ENCODE measurements around the gene DUSP22.

DUSP22 gene

DNA sequence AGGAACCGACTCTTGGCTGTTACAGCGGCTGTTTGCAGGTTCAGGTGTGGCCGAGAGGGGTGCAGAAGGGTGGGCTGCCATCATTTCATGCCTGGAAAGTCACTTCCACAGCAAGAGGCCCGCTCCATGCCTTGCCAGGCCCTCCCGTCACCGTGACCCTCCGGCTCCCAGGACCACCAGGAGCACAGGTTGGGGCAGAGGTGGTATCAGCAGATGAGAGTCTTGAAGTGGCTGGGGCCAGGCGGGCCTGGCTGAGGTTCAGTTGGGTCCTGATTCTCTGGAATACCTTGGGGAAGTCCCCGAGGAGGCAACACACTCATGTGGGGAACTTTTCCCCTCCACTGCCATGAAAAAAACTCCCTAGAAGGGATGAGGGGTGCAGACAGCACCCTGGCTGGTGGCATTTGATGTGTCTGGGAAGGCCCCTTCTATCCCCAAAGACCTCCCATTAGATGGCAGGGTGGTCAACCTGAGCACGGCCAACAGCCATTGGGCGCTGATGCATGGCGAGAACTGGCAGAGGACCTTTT lies 65.0 kb downstream of the DUSP22 start:
- no peak overlapping the region for H4K8ac ChIP-seq (ENCODE audit: low read depth, low read length)
- H3K23ac ChIP-seq (ENCODE audit: low read length), result no peak overlapping the region
- H3K14ac ChIP-seq (ENCODE audit: low read length), result no peak overlapping the region
- H2BK12ac ChIP-seq (ENCODE audit: low read length), result no peak overlapping the region
- H3K4me1 ChIP-seq (ENCODE audit: control insufficient read depth in 1 of 2, insufficient read depth in 2 of 2, low read length in 2 of 2), result no peaks in the 10 kb centered on the region
- H2AK5ac ChIP-seq (ENCODE audit: low read length), result no peak overlapping the region
- H2BK120ac ChIP-seq (ENCODE audit: insufficient read depth, low read length, poor library complexity), result no peak overlapping the region
- no peak overlapping the region for H3K27ac ChIP-seq (ENCODE audit: low read depth, low read length)
- H3K9me3 ChIP-seq (ENCODE audit: insufficient read depth, low read depth, low read length), result peaks cover 62% of the 10 kb centered on the region
- H3K4ac ChIP-seq (ENCODE audit: low read depth, low read length), result no peak overlapping the region
- WGBS (ENCODE audit: extremely low coverage, insufficient coverage, insufficient read length), result no CpG with 5 or more reads among the region's 12 CpGs
- no peak overlapping the region for H4K91ac ChIP-seq (ENCODE audit: low read depth, low read length)
- no peak for DNase-seq
- no peak overlapping the region for H2BK5ac ChIP-seq (ENCODE audit: low read depth, low read length, poor library complexity)
- H3K9ac ChIP-seq (ENCODE audit: low read length), result no peak overlapping the region
- H3K4me3 ChIP-seq (ENCODE audit: low read depth, low read length), result no peak overlapping the region
- no peak overlapping the region for H4K12ac ChIP-seq (ENCODE audit: low read depth, low read length)
- H3K79me1 ChIP-seq (ENCODE audit: low read length), result no peaks in the 10 kb centered on the region
- H3K79me2 ChIP-seq (ENCODE audit: control insufficient read depth, insufficient read depth, low read length, poor library complexity), result no peaks in the 10 kb centered on the region
- no peaks in the 10 kb centered on the region for H3K27me3 ChIP-seq (ENCODE audit: insufficient read depth, low read length)
- no peak overlapping the region for H3K18ac ChIP-seq (ENCODE audit: low read length)
- no peak overlapping the region for H3K4me2 ChIP-seq (ENCODE audit: low read length)
- H2AFZ ChIP-seq (ENCODE audit: insufficient read depth, low read length, poor library complexity), result no peak overlapping the region
- H3K36me3 ChIP-seq (ENCODE audit: control insufficient read depth in 1 of 2, insufficient read depth in 2 of 2, low read length in 2 of 2), result no peaks in the 10 kb centered on the region

GRCh38 chr6:357791-358341 lies 65.6 kb downstream of the DUSP22 start:
- Histone ChIP-seq H4K12ac (ENCODE audit: low read depth, low read length) (no peak overlapping the region), H2AK5ac (ENCODE audit: low read length) (no peak overlapping the region), H3K4me3 (ENCODE audit: low read depth, low read length) (peak overlapping the region; percentile 6), H3K9me3 (ENCODE audit: insufficient read depth, low read depth, low read length) (peaks cover 62% of the 10 kb centered on the region), H3K27ac (ENCODE audit: low read depth, low read length) (no peak overlapping the region), H3K79me1 (ENCODE audit: low read length) (no peaks in the 10 kb centered on the region), H3K79me2 (ENCODE audit: control insufficient read depth, insufficient read depth, low read length, poor library complexity) (no peaks in the 10 kb centered on the region), H3K36me3 (ENCODE audit: control insufficient read depth in 1 of 2, insufficient read depth in 2 of 2, low read length in 2 of 2) (no peaks in the 10 kb centered on the region), H3K4me2 (ENCODE audit: low read length) (no peak overlapping the region), H3K18ac (ENCODE audit: low read length) (no peak overlapping the region), H3K14ac (ENCODE audit: low read length) (no peak overlapping the region), H2BK120ac (ENCODE audit: insufficient read depth, low read length, poor library complexity) (no peak overlapping the region), H2AFZ (ENCODE audit: insufficient read depth, low read length, poor library complexity) (no peak overlapping the region), H3K23ac (ENCODE audit: low read length) (no peak overlapping the region), H2BK12ac (ENCODE audit: low read length) (no peak overlapping the region), H3K27me3 (ENCODE audit: insufficient read depth, low read length) (no peaks in the 10 kb centered on the region), H2BK5ac (ENCODE audit: low read depth, low read length, poor library complexity) (no peak overlapping the region), H3K9ac (ENCODE audit: low read length) (no peak overlapping the region), H3K4ac (ENCODE audit: low read depth, low read length) (no peak overlapping the region), H4K91ac (ENCODE audit: low read depth, low read length) (no peak overlapping the region), H4K8ac (ENCODE audit: low read depth, low read length) (no peak overlapping the region), H3K4me1 (ENCODE audit: control insufficient read depth in 1 of 2, insufficient read depth in 2 of 2, low read length in 2 of 2) (no peaks in the 10 kb centered on the region)
- DNase-seq, result no peak
- WGBS (ENCODE audit: extremely low coverage, insufficient coverage, insufficient read length), result no CpG with 5 or more reads among the region's 13 CpGs

DNA sequence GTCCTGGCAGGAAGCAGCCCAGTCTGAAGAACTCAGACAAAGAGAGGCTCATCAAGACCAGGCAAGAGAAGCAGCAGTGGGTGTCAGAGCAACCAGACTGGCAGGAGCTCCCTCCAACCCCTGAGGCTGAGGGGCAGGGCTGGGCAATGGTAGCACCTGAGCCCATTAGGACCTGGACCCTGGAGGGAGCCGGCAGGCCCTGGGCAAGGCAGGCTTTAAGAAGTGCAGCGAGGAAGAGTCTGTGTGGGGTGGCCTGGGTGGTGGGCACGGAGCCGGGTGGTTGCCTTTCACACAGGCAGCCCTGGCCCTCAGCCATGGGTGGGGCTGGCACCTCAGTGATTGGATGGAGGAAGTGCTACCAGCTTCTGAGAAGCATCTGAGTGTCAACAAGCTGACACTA lies 66.1 kb downstream of the DUSP22 start:
- Histone ChIP-seq H3K4me3 (ENCODE audit: low read depth, low read length) (no peak overlapping the region), H3K36me3 (ENCODE audit: control insufficient read depth in 1 of 2, insufficient read depth in 2 of 2, low read length in 2 of 2) (no peaks in the 10 kb centered on the region), H2AFZ (ENCODE audit: insufficient read depth, low read length, poor library complexity) (no peak overlapping the region), H3K79me1 (ENCODE audit: low read length) (no peaks in the 10 kb centered on the region), H3K4me2 (ENCODE audit: low read length) (no peak overlapping the region), H2BK5ac (ENCODE audit: low read depth, low read length, poor library complexity) (no peak overlapping the region), H3K4ac (ENCODE audit: low read depth, low read length) (no peak overlapping the region), H3K27me3 (ENCODE audit: insufficient read depth, low read length) (no peaks in the 10 kb centered on the region), H3K4me1 (ENCODE audit: control insufficient read depth in 1 of 2, insufficient read depth in 2 of 2, low read length in 2 of 2) (no peaks in the 10 kb centered on the region), H3K79me2 (ENCODE audit: control insufficient read depth, insufficient read depth, low read length, poor library complexity) (no peaks in the 10 kb centered on the region), H4K91ac (ENCODE audit: low read depth, low read length) (no peak overlapping the region), H3K14ac (ENCODE audit: low read length) (no peak overlapping the region), H2BK12ac (ENCODE audit: low read length) (no peak overlapping the region), H3K23ac (ENCODE audit: low read length) (no peak overlapping the region), H4K12ac (ENCODE audit: low read depth, low read length) (no peak overlapping the region), H2BK120ac (ENCODE audit: insufficient read depth, low read length, poor library complexity) (no peak overlapping the region), H4K8ac (ENCODE audit: low read depth, low read length) (no peak overlapping the region), H3K27ac (ENCODE audit: low read depth, low read length) (no peak overlapping the region), H3K18ac (ENCODE audit: low read length) (no peak overlapping the region), H2AK5ac (ENCODE audit: low read length) (no peak overlapping the region), H3K9me3 (ENCODE audit: insufficient read depth, low read depth, low read length) (peaks cover 58% of the 10 kb centered on the region), H3K9ac (ENCODE audit: low read length) (peak overlapping the region; percentile 1)
- WGBS (ENCODE audit: extremely low coverage, insufficient coverage, insufficient read length), result no CpG with 5 or more reads among the region's 4 CpGs
- DNase-seq, result no peak

DNA sequence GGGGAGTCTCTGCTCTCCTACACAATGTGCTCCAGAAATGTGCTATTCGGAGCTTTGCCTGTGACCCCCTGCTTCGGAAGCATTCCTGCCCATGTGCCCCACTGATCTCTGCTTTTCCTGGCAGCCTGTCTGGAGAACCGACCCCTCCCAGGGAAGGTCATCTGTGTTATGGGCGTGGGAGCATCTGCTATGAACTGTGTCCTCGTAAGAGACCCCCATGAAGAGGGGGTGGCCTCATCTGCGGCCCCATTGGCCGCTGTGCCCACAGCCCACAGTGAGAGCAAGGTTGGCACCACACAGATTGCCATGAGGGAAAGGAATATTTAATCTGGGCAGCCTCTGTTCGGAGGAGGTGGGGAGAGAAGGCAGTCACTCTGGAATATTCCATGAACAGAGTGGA lies 66.6 kb downstream of the DUSP22 start:
- H4K91ac ChIP-seq (ENCODE audit: low read depth, low read length), result no peak overlapping the region
- H4K8ac ChIP-seq (ENCODE audit: low read depth, low read length), result no peak overlapping the region
- no peak overlapping the region for H2BK5ac ChIP-seq (ENCODE audit: low read depth, low read length, poor library complexity)
- H3K9ac ChIP-seq (ENCODE audit: low read length), result no peak overlapping the region
- DNase-seq, result no peak
- no peak overlapping the region for H3K27ac ChIP-seq (ENCODE audit: low read depth, low read length)
- no peaks in the 10 kb centered on the region for H3K36me3 ChIP-seq (ENCODE audit: control insufficient read depth in 1 of 2, insufficient read depth in 2 of 2, low read length in 2 of 2)
- no peak overlapping the region for H3K4me2 ChIP-seq (ENCODE audit: low read length)
- H4K12ac ChIP-seq (ENCODE audit: low read depth, low read length), result no peak overlapping the region
- H3K4ac ChIP-seq (ENCODE audit: low read depth, low read length), result no peak overlapping the region
- peaks cover 55% of the 10 kb centered on the region for H3K9me3 ChIP-seq (ENCODE audit: insufficient read depth, low read depth, low read length)
- H3K23ac ChIP-seq (ENCODE audit: low read length), result no peak overlapping the region
- H3K79me2 ChIP-seq (ENCODE audit: control insufficient read depth, insufficient read depth, low read length, poor library complexity), result no peaks in the 10 kb centered on the region
- no CpG with 5 or more reads among the region's 8 CpGs for WGBS (ENCODE audit: extremely low coverage, insufficient coverage, insufficient read length)
- no peak overlapping the region for H2BK12ac ChIP-seq (ENCODE audit: low read length)
- H3K14ac ChIP-seq (ENCODE audit: low read length), result no peak overlapping the region
- no peak overlapping the region for H3K18ac ChIP-seq (ENCODE audit: low read length)
- H2AFZ ChIP-seq (ENCODE audit: insufficient read depth, low read length, poor library complexity), result no peak overlapping the region
- no peak overlapping the region for H3K4me3 ChIP-seq (ENCODE audit: low read depth, low read length)
- H3K79me1 ChIP-seq (ENCODE audit: low read length), result no peaks in the 10 kb centered on the region
- H2BK120ac ChIP-seq (ENCODE audit: insufficient read depth, low read length, poor library complexity), result no peak overlapping the region
- no peaks in the 10 kb centered on the region for H3K4me1 ChIP-seq (ENCODE audit: control insufficient read depth in 1 of 2, insufficient read depth in 2 of 2, low read length in 2 of 2)
- no peaks in the 10 kb centered on the region for H3K27me3 ChIP-seq (ENCODE audit: insufficient read depth, low read length)
- H2AK5ac ChIP-seq (ENCODE audit: low read length), result no peak overlapping the region
